Heart right ventricle (tissue), 16 donors: ENCODE results near the gene LYPD6B. TPM values are rescaled to one million over a fixed set of nuclear protein-coding genes. Genes with fewer than 3 reads are reported as not detected.

Experiments
- ATAC-seq, 8 donors: fragments of 200-7000 bp; cut with Tn5 transposase; one replicate each; pipeline ENCODE4 v1.9.1; 2020; ENCODE audit warnings: mild to moderate bottlenecking in 8 of 8, moderate library complexity in 8 of 8, moderate number of reproducible peaks in 1 of 8
- DNase-seq, 2 donors: peaks; one replicate each; pipeline ENCODE4 v3.0.0-alpha.2; 2020
- H3K27ac ChIP-seq, 10 donors: fragments of 200-600 bp; sonication (generic) in 2 of 10; one replicate each; pipeline versions ENCODE4 v1.5.0 to v1.8.0; 2020 to 2022; ENCODE audit warnings: mild to moderate bottlenecking in 3 of 10
- H3K27me3 ChIP-seq, 7 donors: fragments of 200-600 bp; one replicate each; pipeline ENCODE4 v1.8.0; 2021 to 2022; ENCODE audit warnings: mild to moderate bottlenecking in 2 of 7
- H3K36me3 ChIP-seq, 9 donors: fragments of 200-600 bp; sonication (generic) in 1 of 9; one replicate each; pipeline versions ENCODE4 v1.5.0 to v1.8.0; 2020 to 2022; ENCODE audit warnings: mild to moderate bottlenecking in 2 of 9
- H3K4me1 ChIP-seq, 9 donors: fragments of 200-600 bp; sonication (generic) in 1 of 9; one replicate each; pipeline versions ENCODE4 v1.5.0 to v1.8.0; 2020 to 2022; ENCODE audit warnings: mild to moderate bottlenecking in 4 of 9
- H3K4me3 ChIP-seq, 10 donors: fragments of 200-600 bp; sonication (generic) in 2 of 10; one replicate each; pipeline versions ENCODE4 v1.5.0 to v1.8.0; 2020 to 2022; ENCODE audit warnings: mild to moderate bottlenecking in 7 of 10, moderate library complexity in 2 of 10
- H3K9me3 ChIP-seq, 11 donors: fragments of 200-600 bp in 10 of 11; sonication (generic) in 2 of 11; one replicate each; pipeline versions ENCODE4 v1.5.0 to v1.8.0; 2013 to 2022; ENCODE audit warnings: mild to moderate bottlenecking in 2 of 11, control low read depth in 1 of 11, moderate library complexity in 1 of 11
- WGBS, 2 donors: extraction: QIAGEN DNeasy Blood & Tissue Kit; methylation state at CpG; one replicate each; pipeline ENCODE4 v1.1.7; 2013; ENCODE audit warnings: inconsistent platforms in 1 of 2; 5-methylcytosine and 5-hydroxymethylcytosine counted together
- intact Hi-C, 10 donors: fragments of 100-400 bp; cut with DNase I; formaldehyde crosslinking; loops; one replicate each; pipeline versions ENCODE4 v1.11.1 to v1.14.2; 2022
- polyA plus RNA-seq, 2 donors: library from polyadenylated mRNA; stranded (reverse); fragments of 200-250 nt; gene quantifications; one replicate each; pipeline ENCODE4 v1.2.3, GENCODE V29; 2013
- total RNA-seq, 10 donors: library from RNA; stranded (reverse); fragmentation: NEBNext Ultra II Directional in 3 of 10; extraction: Animal tissue kit (Norgen Biotek cat#: 25700) in 3 of 10; gene quantifications; one replicate each; pipeline versions ENCODE4 v1.2.1 to v1.2.4, GENCODE V29; 2021 to 2023
- TF ChIP-seq, protein P1 (sequence below), 9 donors: fragments of 200-600 bp; sonication (generic) in 2 of 9; IDR thresholded peaks; one replicate each; pipeline versions ENCODE4 v1.5.0 to v1.8.0; 2021 to 2022; ENCODE audit warnings: antibody characterized with exemption in 9 of 9, mild to moderate bottlenecking in 5 of 9, moderate library complexity in 1 of 9
- donor health status: Arrhythmogenic right ventricular cardiomyopathy.
- donor health status: ischemic (EF 13 %, LVEDD 7.1; RV severe dilation, severe dysfunction).
- donor health status: healthy with polysubstance abuse.
- donor health status: DM: no; HTN: yes; CAD: no.
- donor health status: DM: no; HTN: no; CAD: no.
- donor health status: ischemic (EF 25% LVEDD 6.9; RV normal size, moderate dysfunction).
- donor health status: ischemic (EF 25% LVEDD 5.7; RV mildly dilated, moderate dysfunction).
- donor health status: healthy.
- donor health status: DM: yes; HTN: yes; CAD: no.
- donor health status: Ischemic cardiomyopathy.
- donor health status: ischemic (EF 35%, LVEDD 5.7; RV mildly dilated, moderate dysfunction).
- donor health status: nonischemic (EF 11% LVEDD 7.7; RV severe dilation, severe dysfunction).
- donor health status: DM: yes; HTN: yes; CAD: no.
- donor health status: PGD.
- donor health status: ischemic (EF 29% LVEDD 5.4; RV normal size, mild dysfunction).
- donor health status: nonischemic (EF 23%, LVEDD 6.1; RV moderate dilation, normal function).

LYPD6B gene
- total and polyA plus RNA-seq, 12 donors: 0.21 TPM; not detected in 11

DNA sequence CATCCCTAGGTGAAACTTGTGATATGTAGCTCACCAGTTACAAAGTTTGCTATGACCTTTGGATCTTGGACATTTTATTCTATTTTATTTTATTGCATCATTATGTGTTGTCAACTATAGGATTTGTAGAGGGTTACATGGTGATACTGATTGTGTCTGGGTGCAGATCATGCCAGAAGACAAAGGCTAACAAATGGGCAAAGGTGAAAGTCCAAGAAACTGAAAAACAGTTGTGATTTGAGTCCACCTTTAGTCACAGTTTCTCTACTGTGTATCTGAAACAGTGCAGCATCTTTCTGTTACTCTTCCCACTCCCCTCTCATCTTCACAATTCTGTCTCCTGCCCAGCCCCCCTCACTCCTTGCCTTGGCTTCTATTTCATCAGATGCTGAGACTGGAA lies 180.0 kb downstream of the LYPD6B start:
- Histone ChIP-seq H3K9me3 (no peaks in the 10 kb centered on the region), H3K4me3 (no peak overlapping the region), H3K4me1 (no peaks in the 10 kb centered on the region), H3K27me3 (peaks cover 0 to 3% (median 0%) of the 10 kb centered on the region in 7 donors), H3K36me3 (no peaks in the 10 kb centered on the region), H3K27ac (no peak overlapping the region)
- TF ChIP-seq, protein P1, sequence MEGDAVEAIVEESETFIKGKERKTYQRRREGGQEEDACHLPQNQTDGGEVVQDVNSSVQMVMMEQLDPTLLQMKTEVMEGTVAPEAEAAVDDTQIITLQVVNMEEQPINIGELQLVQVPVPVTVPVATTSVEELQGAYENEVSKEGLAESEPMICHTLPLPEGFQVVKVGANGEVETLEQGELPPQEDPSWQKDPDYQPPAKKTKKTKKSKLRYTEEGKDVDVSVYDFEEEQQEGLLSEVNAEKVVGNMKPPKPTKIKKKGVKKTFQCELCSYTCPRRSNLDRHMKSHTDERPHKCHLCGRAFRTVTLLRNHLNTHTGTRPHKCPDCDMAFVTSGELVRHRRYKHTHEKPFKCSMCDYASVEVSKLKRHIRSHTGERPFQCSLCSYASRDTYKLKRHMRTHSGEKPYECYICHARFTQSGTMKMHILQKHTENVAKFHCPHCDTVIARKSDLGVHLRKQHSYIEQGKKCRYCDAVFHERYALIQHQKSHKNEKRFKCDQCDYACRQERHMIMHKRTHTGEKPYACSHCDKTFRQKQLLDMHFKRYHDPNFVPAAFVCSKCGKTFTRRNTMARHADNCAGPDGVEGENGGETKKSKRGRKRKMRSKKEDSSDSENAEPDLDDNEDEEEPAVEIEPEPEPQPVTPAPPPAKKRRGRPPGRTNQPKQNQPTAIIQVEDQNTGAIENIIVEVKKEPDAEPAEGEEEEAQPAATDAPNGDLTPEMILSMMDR (IDR thresholded peaks at IDR 0.05): no peak
- ATAC-seq (no peak), DNase-seq (no peak)
- intact Hi-C loops: no loop called here

DNA sequence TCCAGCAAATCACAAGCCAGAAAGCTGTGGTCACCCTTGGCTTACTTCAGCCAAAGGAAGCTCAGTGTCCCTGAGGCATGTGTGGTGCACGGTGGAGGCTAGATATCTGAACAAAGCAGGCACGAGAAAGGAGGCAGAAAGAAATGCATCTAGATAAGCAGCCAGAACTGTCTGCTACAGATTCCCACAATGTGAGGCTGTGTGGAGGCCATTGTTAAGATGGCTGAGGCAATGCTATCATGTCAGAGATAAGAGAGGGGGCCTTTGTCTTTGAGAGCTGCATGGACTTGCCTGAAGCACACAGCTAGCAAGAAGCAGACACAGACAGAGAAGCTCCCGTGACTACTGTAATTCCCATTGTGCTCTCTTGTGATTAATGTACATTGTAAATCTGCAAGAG lies 181.4 kb downstream of the LYPD6B start:
- H3K4me3 ChIP-seq: no peak overlapping the region
- no peaks in the 10 kb centered on the region for H3K4me1 ChIP-seq
- intact Hi-C loops: no loop called here
- TF ChIP-seq, protein P1 (IDR thresholded peaks at IDR 0.05): no peak
- no peak overlapping the region for H3K27ac ChIP-seq
- ATAC-seq (no peak), DNase-seq (no peak)
- WGBS, 2 donors: 34 to 43% methylated on average over 3 of the region's 3 CpGs
- peaks cover 0 to 3% (median 0%) of the 10 kb centered on the region in 7 donors for H3K27me3 ChIP-seq
- H3K9me3 ChIP-seq: no peaks in the 10 kb centered on the region
- H3K36me3 ChIP-seq: no peaks in the 10 kb centered on the region

DNA sequence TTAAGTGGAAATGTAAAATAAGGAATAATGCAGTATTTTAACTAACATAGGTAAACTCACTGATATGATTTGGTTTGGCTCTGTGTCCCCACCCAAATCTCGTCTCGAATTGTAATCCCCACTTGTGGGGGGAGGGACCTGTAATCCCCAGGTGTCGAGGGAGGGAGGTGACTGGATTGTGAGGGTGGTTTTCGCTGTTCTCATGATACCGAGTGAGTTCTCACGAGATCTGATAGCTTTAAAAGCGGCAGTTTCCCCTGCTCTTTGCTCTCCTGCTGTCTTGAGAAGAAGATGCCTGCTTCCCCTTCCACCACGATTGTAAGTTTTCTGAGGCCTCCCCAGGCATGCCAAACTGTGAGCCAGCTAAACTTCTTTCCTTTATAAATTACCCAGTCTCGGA lies 182.5 kb downstream of the LYPD6B start:
- TF ChIP-seq, protein P1 (IDR thresholded peaks at IDR 0.05): no peak
- H3K4me1 ChIP-seq: no peaks in the 10 kb centered on the region
- WGBS, 2 donors: 77 to 81% methylated on average over 9 of the region's 9 CpGs
- peaks cover 0 to 3% (median 0%) of the 10 kb centered on the region in 7 donors for H3K27me3 ChIP-seq
- H3K27ac ChIP-seq: no peak overlapping the region
- H3K4me3 ChIP-seq: no peak overlapping the region
- intact Hi-C loops: no loop called here
- ATAC-seq (no peak), DNase-seq (no peak)
- H3K9me3 ChIP-seq: no peaks in the 10 kb centered on the region
- H3K36me3 ChIP-seq: no peaks in the 10 kb centered on the region

DNA sequence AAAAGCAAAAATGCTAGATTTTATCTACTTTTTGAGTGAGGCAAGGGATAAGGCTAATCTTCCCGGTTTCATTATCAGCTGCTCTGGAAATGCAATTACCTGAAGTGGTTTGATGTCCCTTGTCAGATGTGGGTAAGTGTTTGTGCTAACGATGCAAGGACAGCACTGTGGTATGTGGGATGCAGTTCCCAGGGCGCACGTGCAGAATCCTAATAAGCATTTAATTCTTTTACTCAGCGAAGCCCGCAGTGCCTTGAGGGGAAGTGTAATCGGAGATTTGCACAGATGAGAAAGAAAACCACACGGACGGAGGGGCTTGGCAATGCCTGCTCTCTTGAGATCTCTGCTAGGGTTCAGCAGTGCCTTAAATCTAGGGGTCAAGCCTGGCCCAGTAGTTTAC lies 183.4 kb downstream of the LYPD6B start:
- peaks cover 0 to 3% (median 0%) of the 10 kb centered on the region in 7 donors for H3K27me3 ChIP-seq
- H3K4me3 ChIP-seq: no peak overlapping the region
- 52 to 59% methylated on average over 9 of the region's 9 CpGs for WGBS, 2 donors
- ATAC-seq: no peak
- no peaks in the 10 kb centered on the region for H3K4me1 ChIP-seq
- H3K36me3 ChIP-seq: no peaks in the 10 kb centered on the region
- no peak for DNase-seq
- no peaks in the 10 kb centered on the region for H3K9me3 ChIP-seq
- intact Hi-C loops: no loop called here
- H3K27ac ChIP-seq: no peak overlapping the region
- TF ChIP-seq, protein P1 (IDR thresholded peaks at IDR 0.05): no peak
